GM12878 (cell line): Measurements from ENCODE around the gene ACVR1C.

ENCODE experiments used
- ATF7 ChIP-seq: fragments of 450-650 bp; IDR thresholded peaks from 2 replicates; pipeline ENCODE4 v1.6.1; 2016; ENCODE audit warnings: low read depth, mild to moderate bottlenecking
- KDM1A ChIP-seq: fragments of 200-600 bp; sonication (generic); IDR thresholded peaks from 2 replicates; pipeline ENCODE4 v1.6.1; 2016; ENCODE audit warnings: borderline replicate concordance
- NFIC ChIP-seq: IDR thresholded peaks from 2 replicates; pipeline ENCODE4 v1.6.1; 2012; ENCODE audit warnings: low read depth, mild to moderate bottlenecking, inconsistent platforms, low read length, moderate library complexity
- NFYB ChIP-seq: IDR thresholded peaks from 2 replicates; pipeline ENCODE4 v1.6.1; 2011; ENCODE audit warnings: low read depth, mild to moderate bottlenecking, low read length, improper control_type of control experiment, moderate library complexity; ENCODE audit not compliant: insufficient read depth
- POLR2A ChIP-seq: IDR thresholded peaks from 2 replicates; pipeline ENCODE4 v1.6.1; 2011; ENCODE audit warnings: low read depth, mild to moderate bottlenecking, low read length
- SMAD1 ChIP-seq: fragments of 450-650 bp; IDR thresholded peaks from 2 replicates; pipeline ENCODE4 v1.6.1; 2018; ENCODE audit warnings: mild to moderate bottlenecking, low read depth; ENCODE audit not compliant: partially characterized antibody
- SP1 ChIP-seq: IDR thresholded peaks from one replicate; pipeline ENCODE4 v1.6.1; 2011; ENCODE audit warnings: low read depth, low read length
- TF ChIP-seq, protein P1 (sequence below): IDR thresholded peaks from 2 replicates; pipeline ENCODE4 v1.6.1; 2011; ENCODE audit warnings: low read depth, low read length, improper control_type of control experiment, borderline replicate concordance
- TF ChIP-seq, protein P2 (sequence below): fragments of 150-350 bp; IDR thresholded peaks from 2 replicates; pipeline ENCODE4 v1.6.1; 2016; ENCODE audit warnings: low read depth, low read length
- TF ChIP-seq, protein P3 (sequence below), 3 experiments: IDR thresholded peaks in 2 of 3; conservative IDR thresholded peaks in 1 of 3; 2 replicates each; pipeline ENCODE4 v1.5.1; 2011; ENCODE audit warnings: low read depth in 3 of 3, low read length in 3 of 3, mild to moderate bottlenecking in 3 of 3, control low read depth in 2 of 3, moderate library complexity in 2 of 3, inconsistent platforms in 1 of 3, mixed read lengths in 1 of 3; ENCODE audit not compliant: control insufficient read depth in 2 of 3, insufficient read depth in 1 of 3; ENCODE audit errors: extremely low read depth in 1 of 3
- TF ChIP-seq, protein P4 (sequence below): fragments of 450-650 bp; IDR thresholded peaks from 2 replicates; pipeline ENCODE4 v1.6.1; 2017; ENCODE audit warnings: antibody characterized with exemption, mild to moderate bottlenecking, moderate library complexity
- TF ChIP-seq, protein P5 (sequence below): IDR thresholded peaks from 2 replicates; pipeline ENCODE4 v1.6.1; 2011; ENCODE audit warnings: low read depth, mild to moderate bottlenecking, low read length, moderate library complexity, borderline replicate concordance; ENCODE audit errors: extremely low read depth
- TF ChIP-seq, protein P6 (sequence below): IDR thresholded peaks from 2 replicates; pipeline ENCODE4 v1.6.1; 2012; ENCODE audit warnings: mild to moderate bottlenecking, low read depth, low read length

DNA sequence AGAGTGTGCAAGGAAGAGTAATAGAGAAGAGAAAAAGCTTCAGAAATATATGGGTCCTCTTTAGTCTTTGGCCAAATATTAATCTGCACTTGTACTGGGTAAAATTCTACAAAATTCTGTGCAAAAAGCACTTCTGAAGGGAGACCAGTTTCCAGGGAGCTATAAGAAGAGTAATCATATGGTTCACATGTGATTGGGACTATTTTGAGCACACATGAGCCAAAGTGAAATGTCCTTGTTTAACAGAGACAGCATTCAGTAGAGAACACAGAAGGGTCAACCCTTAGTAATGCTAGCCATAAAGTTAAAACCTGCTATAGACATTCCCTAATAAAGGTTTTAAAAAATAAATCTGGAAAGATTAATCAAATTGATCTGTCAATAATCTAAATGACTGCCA is 49.3 kb upstream of the ACVR1C start:
- TF ChIP-seq SMAD1 (no peak), ATF7 (no peak), NFIC (no peak), KDM1A (no peak), NFYB (no peak), SP1 (no peak), POLR2A (no peak)
- TF ChIP-seq, protein P1, sequence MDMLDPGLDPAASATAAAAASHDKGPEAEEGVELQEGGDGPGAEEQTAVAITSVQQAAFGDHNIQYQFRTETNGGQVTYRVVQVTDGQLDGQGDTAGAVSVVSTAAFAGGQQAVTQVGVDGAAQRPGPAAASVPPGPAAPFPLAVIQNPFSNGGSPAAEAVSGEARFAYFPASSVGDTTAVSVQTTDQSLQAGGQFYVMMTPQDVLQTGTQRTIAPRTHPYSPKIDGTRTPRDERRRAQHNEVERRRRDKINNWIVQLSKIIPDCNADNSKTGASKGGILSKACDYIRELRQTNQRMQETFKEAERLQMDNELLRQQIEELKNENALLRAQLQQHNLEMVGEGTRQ = no peak
- TF ChIP-seq, protein P2, sequence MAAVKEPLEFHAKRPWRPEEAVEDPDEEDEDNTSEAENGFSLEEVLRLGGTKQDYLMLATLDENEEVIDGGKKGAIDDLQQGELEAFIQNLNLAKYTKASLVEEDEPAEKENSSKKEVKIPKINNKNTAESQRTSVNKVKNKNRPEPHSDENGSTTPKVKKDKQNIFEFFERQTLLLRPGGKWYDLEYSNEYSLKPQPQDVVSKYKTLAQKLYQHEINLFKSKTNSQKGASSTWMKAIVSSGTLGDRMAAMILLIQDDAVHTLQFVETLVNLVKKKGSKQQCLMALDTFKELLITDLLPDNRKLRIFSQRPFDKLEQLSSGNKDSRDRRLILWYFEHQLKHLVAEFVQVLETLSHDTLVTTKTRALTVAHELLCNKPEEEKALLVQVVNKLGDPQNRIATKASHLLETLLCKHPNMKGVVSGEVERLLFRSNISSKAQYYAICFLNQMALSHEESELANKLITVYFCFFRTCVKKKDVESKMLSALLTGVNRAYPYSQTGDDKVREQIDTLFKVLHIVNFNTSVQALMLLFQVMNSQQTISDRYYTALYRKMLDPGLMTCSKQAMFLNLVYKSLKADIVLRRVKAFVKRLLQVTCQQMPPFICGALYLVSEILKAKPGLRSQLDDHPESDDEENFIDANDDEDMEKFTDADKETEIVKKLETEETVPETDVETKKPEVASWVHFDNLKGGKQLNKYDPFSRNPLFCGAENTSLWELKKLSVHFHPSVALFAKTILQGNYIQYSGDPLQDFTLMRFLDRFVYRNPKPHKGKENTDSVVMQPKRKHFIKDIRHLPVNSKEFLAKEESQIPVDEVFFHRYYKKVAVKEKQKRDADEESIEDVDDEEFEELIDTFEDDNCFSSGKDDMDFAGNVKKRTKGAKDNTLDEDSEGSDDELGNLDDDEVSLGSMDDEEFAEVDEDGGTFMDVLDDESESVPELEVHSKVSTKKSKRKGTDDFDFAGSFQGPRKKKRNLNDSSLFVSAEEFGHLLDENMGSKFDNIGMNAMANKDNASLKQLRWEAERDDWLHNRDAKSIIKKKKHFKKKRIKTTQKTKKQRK = no peak
- TF ChIP-seq, protein P3, sequence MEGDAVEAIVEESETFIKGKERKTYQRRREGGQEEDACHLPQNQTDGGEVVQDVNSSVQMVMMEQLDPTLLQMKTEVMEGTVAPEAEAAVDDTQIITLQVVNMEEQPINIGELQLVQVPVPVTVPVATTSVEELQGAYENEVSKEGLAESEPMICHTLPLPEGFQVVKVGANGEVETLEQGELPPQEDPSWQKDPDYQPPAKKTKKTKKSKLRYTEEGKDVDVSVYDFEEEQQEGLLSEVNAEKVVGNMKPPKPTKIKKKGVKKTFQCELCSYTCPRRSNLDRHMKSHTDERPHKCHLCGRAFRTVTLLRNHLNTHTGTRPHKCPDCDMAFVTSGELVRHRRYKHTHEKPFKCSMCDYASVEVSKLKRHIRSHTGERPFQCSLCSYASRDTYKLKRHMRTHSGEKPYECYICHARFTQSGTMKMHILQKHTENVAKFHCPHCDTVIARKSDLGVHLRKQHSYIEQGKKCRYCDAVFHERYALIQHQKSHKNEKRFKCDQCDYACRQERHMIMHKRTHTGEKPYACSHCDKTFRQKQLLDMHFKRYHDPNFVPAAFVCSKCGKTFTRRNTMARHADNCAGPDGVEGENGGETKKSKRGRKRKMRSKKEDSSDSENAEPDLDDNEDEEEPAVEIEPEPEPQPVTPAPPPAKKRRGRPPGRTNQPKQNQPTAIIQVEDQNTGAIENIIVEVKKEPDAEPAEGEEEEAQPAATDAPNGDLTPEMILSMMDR (IDR thresholded peaks at IDR 0.05 in 2 of 3, conservative IDR thresholded peaks at IDR 0.05 in 1 of 3; ENCODE audit: control insufficient read depth in 2 of 3, extremely low read depth in 1 of 3, insufficient read depth in 1 of 3, low read depth in 3 of 3, low read length in 3 of 3) = no peak
- TF ChIP-seq, protein P4, sequence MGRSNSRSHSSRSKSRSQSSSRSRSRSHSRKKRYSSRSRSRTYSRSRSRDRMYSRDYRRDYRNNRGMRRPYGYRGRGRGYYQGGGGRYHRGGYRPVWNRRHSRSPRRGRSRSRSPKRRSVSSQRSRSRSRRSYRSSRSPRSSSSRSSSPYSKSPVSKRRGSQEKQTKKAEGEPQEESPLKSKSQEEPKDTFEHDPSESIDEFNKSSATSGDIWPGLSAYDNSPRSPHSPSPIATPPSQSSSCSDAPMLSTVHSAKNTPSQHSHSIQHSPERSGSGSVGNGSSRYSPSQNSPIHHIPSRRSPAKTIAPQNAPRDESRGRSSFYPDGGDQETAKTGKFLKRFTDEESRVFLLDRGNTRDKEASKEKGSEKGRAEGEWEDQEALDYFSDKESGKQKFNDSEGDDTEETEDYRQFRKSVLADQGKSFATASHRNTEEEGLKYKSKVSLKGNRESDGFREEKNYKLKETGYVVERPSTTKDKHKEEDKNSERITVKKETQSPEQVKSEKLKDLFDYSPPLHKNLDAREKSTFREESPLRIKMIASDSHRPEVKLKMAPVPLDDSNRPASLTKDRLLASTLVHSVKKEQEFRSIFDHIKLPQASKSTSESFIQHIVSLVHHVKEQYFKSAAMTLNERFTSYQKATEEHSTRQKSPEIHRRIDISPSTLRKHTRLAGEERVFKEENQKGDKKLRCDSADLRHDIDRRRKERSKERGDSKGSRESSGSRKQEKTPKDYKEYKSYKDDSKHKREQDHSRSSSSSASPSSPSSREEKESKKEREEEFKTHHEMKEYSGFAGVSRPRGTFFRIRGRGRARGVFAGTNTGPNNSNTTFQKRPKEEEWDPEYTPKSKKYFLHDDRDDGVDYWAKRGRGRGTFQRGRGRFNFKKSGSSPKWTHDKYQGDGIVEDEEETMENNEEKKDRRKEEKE = no peak
- TF ChIP-seq, protein P5, sequence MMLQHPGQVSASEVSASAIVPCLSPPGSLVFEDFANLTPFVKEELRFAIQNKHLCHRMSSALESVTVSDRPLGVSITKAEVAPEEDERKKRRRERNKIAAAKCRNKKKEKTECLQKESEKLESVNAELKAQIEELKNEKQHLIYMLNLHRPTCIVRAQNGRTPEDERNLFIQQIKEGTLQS = no peak
- TF ChIP-seq, protein P6, sequence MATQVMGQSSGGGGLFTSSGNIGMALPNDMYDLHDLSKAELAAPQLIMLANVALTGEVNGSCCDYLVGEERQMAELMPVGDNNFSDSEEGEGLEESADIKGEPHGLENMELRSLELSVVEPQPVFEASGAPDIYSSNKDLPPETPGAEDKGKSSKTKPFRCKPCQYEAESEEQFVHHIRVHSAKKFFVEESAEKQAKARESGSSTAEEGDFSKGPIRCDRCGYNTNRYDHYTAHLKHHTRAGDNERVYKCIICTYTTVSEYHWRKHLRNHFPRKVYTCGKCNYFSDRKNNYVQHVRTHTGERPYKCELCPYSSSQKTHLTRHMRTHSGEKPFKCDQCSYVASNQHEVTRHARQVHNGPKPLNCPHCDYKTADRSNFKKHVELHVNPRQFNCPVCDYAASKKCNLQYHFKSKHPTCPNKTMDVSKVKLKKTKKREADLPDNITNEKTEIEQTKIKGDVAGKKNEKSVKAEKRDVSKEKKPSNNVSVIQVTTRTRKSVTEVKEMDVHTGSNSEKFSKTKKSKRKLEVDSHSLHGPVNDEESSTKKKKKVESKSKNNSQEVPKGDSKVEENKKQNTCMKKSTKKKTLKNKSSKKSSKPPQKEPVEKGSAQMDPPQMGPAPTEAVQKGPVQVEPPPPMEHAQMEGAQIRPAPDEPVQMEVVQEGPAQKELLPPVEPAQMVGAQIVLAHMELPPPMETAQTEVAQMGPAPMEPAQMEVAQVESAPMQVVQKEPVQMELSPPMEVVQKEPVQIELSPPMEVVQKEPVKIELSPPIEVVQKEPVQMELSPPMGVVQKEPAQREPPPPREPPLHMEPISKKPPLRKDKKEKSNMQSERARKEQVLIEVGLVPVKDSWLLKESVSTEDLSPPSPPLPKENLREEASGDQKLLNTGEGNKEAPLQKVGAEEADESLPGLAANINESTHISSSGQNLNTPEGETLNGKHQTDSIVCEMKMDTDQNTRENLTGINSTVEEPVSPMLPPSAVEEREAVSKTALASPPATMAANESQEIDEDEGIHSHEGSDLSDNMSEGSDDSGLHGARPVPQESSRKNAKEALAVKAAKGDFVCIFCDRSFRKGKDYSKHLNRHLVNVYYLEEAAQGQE = no peak
